IPS-20b (cell line): ENCODE data around the gene ABR.
"Not testable (repeated sequence)": the region's sequence is repeated elsewhere in the genome, so short reads cannot be mapped to it uniquely, and the experiment has no call there.

Experiments used
- H3K27ac ChIP-seq: one replicate; pipeline ENCODE4 v1.5.1; 2013; ENCODE audit warnings: low read length
- H3K27me3 ChIP-seq: 2 replicates; pipeline ENCODE4 v1.6.1; 2013; ENCODE audit warnings: mild to moderate bottlenecking, low read length, inconsistent platforms; ENCODE audit not compliant: insufficient read depth
- H3K36me3 ChIP-seq: 2 replicates; pipeline ENCODE4 v1.6.1; 2013; ENCODE audit warnings: low read depth, mild to moderate bottlenecking, inconsistent platforms, low read length, moderate library complexity; ENCODE audit not compliant: insufficient read depth
- H3K4me1 ChIP-seq: 2 replicates; pipeline ENCODE4 v1.6.1; 2013; ENCODE audit warnings: mild to moderate bottlenecking, control low read depth, inconsistent platforms, low read length, moderate library complexity; ENCODE audit not compliant: insufficient read depth
- H3K4me3 ChIP-seq: 2 replicates; pipeline ENCODE4 v1.5.1; 2013; ENCODE audit warnings: mild to moderate bottlenecking, low read length, inconsistent platforms
- H3K9ac ChIP-seq: 2 replicates; pipeline ENCODE4 v1.6.1; 2013; ENCODE audit warnings: low read depth, mild to moderate bottlenecking, inconsistent platforms, low read length, moderate library complexity
- H3K9me3 ChIP-seq: 2 replicates; pipeline ENCODE4 v1.6.1; 2013; ENCODE audit warnings: mild to moderate bottlenecking, low read depth, low read length, inconsistent platforms; ENCODE audit not compliant: insufficient read depth

Gene ABR

DNA sequence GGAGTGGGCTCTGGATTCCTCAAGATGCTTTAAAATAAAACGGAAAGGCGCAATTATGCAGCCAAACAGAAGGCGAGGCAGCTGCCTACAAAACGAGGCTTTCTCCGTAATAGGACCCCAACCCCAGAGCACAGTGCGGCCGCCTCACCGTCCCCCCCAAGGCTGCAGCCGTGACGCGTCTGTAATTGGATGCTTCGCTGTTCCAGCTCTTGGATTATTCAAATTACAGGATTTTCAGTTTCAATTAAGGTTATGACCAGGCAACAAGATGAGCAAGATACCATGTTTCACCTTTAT is 37.3 kb upstream of the ABR start:
- Histone ChIP-seq H3K27me3 (no peaks in the 10 kb centered on the region; the same call in 1 of the 2 replicates), H3K27ac (no peak overlapping the region), H3K36me3 (no peaks in the 10 kb centered on the region), H3K4me1 (no peaks in the 10 kb centered on the region), H3K9me3 (no peaks in the 10 kb centered on the region), H3K4me3 (no peak overlapping the region), H3K9ac (no peak overlapping the region)

DNA sequence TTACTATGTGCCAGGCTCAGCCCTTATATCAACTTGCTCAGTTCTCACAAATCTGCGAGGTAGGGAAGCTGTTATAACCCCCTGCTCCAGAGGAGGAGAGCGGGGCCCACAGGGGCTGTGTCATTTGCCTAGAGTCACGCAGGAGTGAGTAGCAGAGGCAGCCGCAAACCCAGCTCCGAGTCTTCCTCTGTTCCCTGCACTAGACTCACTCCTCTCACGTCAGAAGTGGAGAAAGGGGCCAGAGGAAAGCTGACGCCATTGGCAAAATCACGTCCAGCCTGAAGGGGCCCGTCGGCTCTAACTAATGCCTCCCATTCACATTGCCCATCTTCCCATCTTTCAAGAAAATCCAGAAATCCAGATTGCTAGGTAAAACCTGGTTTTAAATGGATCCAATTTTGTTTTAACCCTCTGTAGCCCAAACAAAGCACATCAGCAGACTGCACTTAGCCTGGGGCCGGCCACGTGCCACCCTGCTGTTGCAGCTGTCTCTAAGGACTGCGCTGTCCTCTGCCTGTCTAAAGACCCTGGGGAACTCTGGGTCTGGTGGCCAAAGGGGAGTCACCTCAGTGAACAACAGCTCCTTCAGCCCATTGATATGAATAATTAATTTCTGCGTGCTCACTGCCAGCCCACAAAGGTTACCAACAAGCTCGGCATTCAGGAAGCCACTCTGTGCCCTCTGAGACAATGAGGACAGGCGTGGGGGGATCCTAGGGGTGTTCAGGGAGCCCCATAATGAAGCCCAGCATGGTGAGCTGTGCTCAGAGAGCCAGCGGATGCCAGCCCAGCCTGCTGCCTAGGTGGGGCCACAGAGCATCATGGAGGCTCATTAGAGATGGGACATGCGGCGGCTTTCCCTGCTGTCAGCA is 36.7 kb upstream of the ABR start:
- Histone ChIP-seq H3K27me3 (peaks cover 2% of the 10 kb centered on the region; the same call in 1 of the 2 replicates), H3K9ac (no peak overlapping the region), H3K36me3 (no peaks in the 10 kb centered on the region), H3K27ac (no peak overlapping the region), H3K9me3 (no peaks in the 10 kb centered on the region), H3K4me1 (no peaks in the 10 kb centered on the region), H3K4me3 (no peak overlapping the region)

DNA sequence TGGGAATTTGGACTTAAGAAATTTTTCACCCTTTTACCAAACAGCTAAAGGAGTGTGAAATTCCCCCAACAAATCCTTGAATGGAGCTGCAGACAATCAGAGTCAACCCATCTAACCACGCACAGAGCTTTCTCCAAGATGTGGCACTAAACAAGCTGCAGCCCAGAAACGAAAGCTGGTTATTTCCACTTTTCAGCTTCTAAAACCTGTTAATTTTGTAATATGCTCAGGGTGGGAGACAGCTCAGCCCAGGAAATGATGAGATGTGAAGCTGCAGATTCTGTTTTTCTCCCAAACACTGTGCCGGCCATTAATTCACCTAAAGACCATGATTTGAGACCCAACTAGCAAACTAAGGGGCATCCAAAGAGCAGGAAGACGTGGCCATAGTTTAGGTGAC is 33.2 kb upstream of the ABR start:
- no peaks in the 10 kb centered on the region for H3K4me1 ChIP-seq
- H3K27ac ChIP-seq: no peak overlapping the region
- peaks cover 4% of the 10 kb centered on the region; the same call in 1 of the 2 replicates for H3K27me3 ChIP-seq

GRCh38 chr17:1211287-1211686 is 31.5 kb upstream of the ABR start:
- Histone ChIP-seq H3K27me3 (peaks cover 4% of the 10 kb centered on the region; the same call in 1 of the 2 replicates), H3K4me1 (no peaks in the 10 kb centered on the region), H3K27ac (no peak overlapping the region), H3K36me3 (no peaks in the 10 kb centered on the region), H3K4me3 (no peak overlapping the region), H3K9me3 (no peaks in the 10 kb centered on the region), H3K9ac (no peak overlapping the region)

More for the DNA sequence above, 33.2 kb upstream of the ABR start:
- no peaks in the 10 kb centered on the region for H3K9me3 ChIP-seq
- no peak overlapping the region for H3K4me3 ChIP-seq
- no peak overlapping the region for H3K9ac ChIP-seq
- no peaks in the 10 kb centered on the region for H3K36me3 ChIP-seq

DNA sequence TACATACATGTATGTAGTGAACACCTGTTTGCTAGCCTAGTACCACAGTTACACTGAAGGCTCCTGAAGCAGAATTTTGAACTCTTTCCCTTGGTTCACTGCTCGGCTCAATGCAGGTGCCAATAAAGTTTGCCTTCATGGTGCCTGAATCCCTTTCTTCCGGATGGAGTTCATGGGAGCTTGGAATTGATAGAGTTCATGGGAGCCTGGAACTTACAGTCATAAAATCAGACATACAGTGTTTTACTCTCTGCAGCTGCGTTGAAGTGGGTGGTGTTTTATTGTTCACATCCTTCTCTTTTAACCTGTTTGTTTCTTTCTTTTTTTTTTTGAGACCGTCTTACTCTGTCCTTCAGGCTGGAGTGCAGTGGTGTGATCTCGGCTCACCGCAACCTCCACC is 29.2 kb upstream of the ABR start:
- no peak overlapping the region for H3K4me3 ChIP-seq
- peaks cover 11% of the 10 kb centered on the region for H3K27me3 ChIP-seq
- no peak overlapping the region for H3K9ac ChIP-seq
- no peaks in the 10 kb centered on the region for H3K4me1 ChIP-seq
- H3K27ac ChIP-seq: no peak overlapping the region
- no peaks in the 10 kb centered on the region for H3K36me3 ChIP-seq
- no peaks in the 10 kb centered on the region for H3K9me3 ChIP-seq

DNA sequence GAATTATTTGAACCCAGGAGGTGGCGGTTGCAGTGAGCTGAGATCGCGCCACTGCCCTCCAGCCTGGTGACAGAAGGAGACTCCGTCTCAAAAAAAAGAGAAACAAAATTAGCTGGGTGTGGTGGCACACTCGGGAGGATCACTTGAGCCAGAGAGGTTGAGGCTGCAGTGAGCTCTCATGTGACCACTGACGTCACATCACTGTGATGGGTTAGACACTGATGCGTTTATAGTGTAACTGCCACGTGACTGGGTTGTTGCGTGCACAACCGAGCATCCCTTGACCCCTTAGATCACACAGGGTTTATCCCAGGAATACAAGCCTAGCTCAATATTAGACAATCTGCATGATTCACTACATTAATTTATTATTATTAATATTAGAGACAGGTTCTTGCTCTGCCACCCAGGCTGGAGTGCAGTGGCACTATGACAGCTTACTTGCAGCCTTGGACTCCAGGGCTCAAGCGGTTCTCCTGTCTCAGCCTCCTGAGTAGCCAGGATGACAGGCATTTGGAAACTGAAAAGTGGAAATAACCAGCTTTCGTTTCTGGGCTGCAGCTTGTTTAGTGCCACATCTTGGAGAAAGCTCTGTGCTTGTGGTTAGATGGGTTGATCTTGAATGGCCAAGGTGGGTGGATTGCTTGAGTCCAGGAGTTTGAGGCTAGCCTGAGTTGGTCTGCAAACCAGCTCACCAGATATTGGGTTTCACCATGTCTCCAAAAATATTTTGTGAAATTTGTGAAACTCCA is 26.4 kb upstream of the ABR start:
- Histone ChIP-seq H3K4me1 (no peaks in the 10 kb centered on the region), H3K9me3 (no peaks in the 10 kb centered on the region), H3K27me3 (peaks cover 11% of the 10 kb centered on the region)

DNA sequence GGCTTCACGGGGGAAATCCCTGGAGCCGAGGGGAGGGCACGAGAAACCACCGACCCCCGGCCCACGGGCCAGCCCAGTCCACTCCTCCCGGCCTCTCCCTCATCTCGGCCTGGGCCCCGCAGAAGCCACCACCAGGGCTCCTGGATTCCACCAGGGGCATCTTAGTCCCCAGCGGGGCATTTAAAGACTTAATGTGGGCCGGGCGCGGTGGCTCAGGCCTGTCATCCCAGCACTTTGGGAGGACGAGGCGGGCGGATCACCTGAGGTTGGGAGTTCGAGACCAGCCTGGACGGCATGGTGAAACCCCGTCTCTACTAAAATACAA is 24.1 kb upstream of the ABR start:
- Histone ChIP-seq H3K9ac (peak overlapping the region; percentile 76; the same call in 1 of the 2 replicates), H3K4me3 (peak overlapping the region; percentile 73), H3K9me3 (no peaks in the 10 kb centered on the region), H3K27me3 (peaks cover 11% of the 10 kb centered on the region), H3K4me1 (no peaks in the 10 kb centered on the region), H3K36me3 (no peaks in the 10 kb centered on the region), H3K27ac (no peak overlapping the region)

More for the DNA sequence above, 26.4 kb upstream of the ABR start:
- Histone ChIP-seq H3K9ac (no peak overlapping the region), H3K27ac (no peak overlapping the region), H3K4me3 (no peak overlapping the region), H3K36me3 (no peaks in the 10 kb centered on the region)

- Histone ChIP-seq H3K4me1 (no peaks in the 10 kb centered on the region), H3K36me3 (no peaks in the 10 kb centered on the region), H3K9me3 (no peaks in the 10 kb centered on the region), H3K27ac (no peak overlapping the region), H3K4me3 (peak overlapping the region; percentile 73), H3K27me3 (peaks cover 11% of the 10 kb centered on the region), H3K9ac (peak overlapping the region; percentile 76; the same call in 1 of the 2 replicates)
Observed at GRCh38 chr17:1203111-1203966, 23.6 kb upstream of the ABR start.

- H3K27me3 ChIP-seq: peaks cover 11% of the 10 kb centered on the region; the same call in 1 of the 2 replicates
- no peak overlapping the region for H3K27ac ChIP-seq
- H3K36me3 ChIP-seq: no peaks in the 10 kb centered on the region
- no peaks in the 10 kb centered on the region for H3K4me1 ChIP-seq
- H3K4me3 ChIP-seq: no peak overlapping the region
- H3K9ac ChIP-seq: no peak overlapping the region
- no peaks in the 10 kb centered on the region for H3K9me3 ChIP-seq
Observed at GRCh38 chr17:1202291-1202690, 22.5 kb upstream of the ABR start.

- Histone ChIP-seq H3K9ac (no peak overlapping the region), H3K27me3 (peaks cover 11% of the 10 kb centered on the region; the same call in 1 of the 2 replicates), H3K36me3 (no peaks in the 10 kb centered on the region), H3K27ac (no peak overlapping the region), H3K4me3 (no peak overlapping the region), H3K9me3 (no peaks in the 10 kb centered on the region), H3K4me1 (no peaks in the 10 kb centered on the region)
Observed at GRCh38 chr17:1201132-1201702, 21.4 kb upstream of the ABR start.

GRCh38 chr17:1199271-1199743 is 19.5 kb upstream of the ABR start:
- H3K4me3 ChIP-seq, H3K4me1 ChIP-seq, H3K9me3 ChIP-seq, H3K27me3 ChIP-seq, H3K36me3 ChIP-seq, H3K27ac ChIP-seq, H3K9ac ChIP-seq: not testable (repeated sequence)
